Adrenal gland (tissue), 19 donors: ENCODE data around the gene EPB41L1. TPM values are rescaled to one million over a fixed set of nuclear protein-coding genes. Genes with fewer than 3 reads are reported as not detected.

ENCODE experiments used
- DNase-seq, 7 donors: peaks; one replicate each; pipeline ENCODE4 v3.0.0-alpha.2; 2019 to 2020
- H3K27ac ChIP-seq, 5 donors: fragments of 200-600 bp; sonication (generic) in 4 of 5; 1 replicate in 3 of 5; 2 replicates in 2 of 5; pipeline versions ENCODE4 v1.5.1 to v1.8.0; 2016 to 2020; ENCODE audit warnings: mild to moderate bottlenecking in 1 of 5
- H3K27me3 ChIP-seq: fragments of 200-600 bp; 2 replicates; pipeline ENCODE4 v1.8.0; 2021
- H3K36me3 ChIP-seq, 2 donors: fragments of 200-600 bp; replicated peaks in 1 of 2; 1 replicate in 1 of 2; 2 replicates in 1 of 2; pipeline versions ENCODE4 v1.5.1 to v1.8.0; 2018 to 2022
- H3K4me1 ChIP-seq, 2 donors: fragments of 200-600 bp; replicated peaks in 1 of 2; 1 replicate in 1 of 2; 2 replicates in 1 of 2; pipeline versions ENCODE4 v1.5.1 to v1.8.0; 2018 to 2021
- H3K4me3 ChIP-seq, 4 donors: fragments of 200-600 bp; sonication (generic) in 3 of 4; one replicate each; pipeline ENCODE4 v1.5.1; 2016 to 2018
- H3K9me3 ChIP-seq, 3 donors: fragments of 200-600 bp; sonication (generic) in 1 of 3; replicated peaks in 1 of 3; 1 replicate in 2 of 3; 2 replicates in 1 of 3; pipeline versions ENCODE4 v1.5.1 to v1.8.0; 2016 to 2021
- POLR2A ChIP-seq, 2 donors: fragments of 450-650 bp; IDR thresholded peaks; one replicate each; pipeline ENCODE4 v1.6.1; 2017; ENCODE audit warnings: antibody characterized with exemption in 2 of 2, mild to moderate bottlenecking in 2 of 2, moderate library complexity in 1 of 2
- WGBS, 4 donors: extraction: QIAGEN DNeasy Blood & Tissue Kit in 2 of 4; methylation state at CpG; one replicate each; pipeline versions ENCODE4 v1.1.5 to v1.1.7; 2013 to 2017; 5-methylcytosine and 5-hydroxymethylcytosine counted together
- intact Hi-C, 2 donors: fragments of 100-400 bp; cut with DNase I; formaldehyde crosslinking; loops; one replicate each; pipeline versions ENCODE4 v1.14.1 to v1.15.0; 2022 to 2023
- long read RNA-seq, 10 donors: library from polyadenylated mRNA in 3 of 10; unstranded in 2 of 10; stranded (forward) in 1 of 10; transcript quantifications; one replicate each; pipeline ENCODE4 v2.0.0 and lab custom pipeline, GENCODE V29; 2021 to 2026
- polyA plus RNA-seq, 3 donors: library from polyadenylated mRNA; stranded (reverse); fragments of 200-250 nt in 2 of 3; fragments of 350-450 nt in 1 of 3; fragmentation: Illumina TruSeq in 1 of 3; extraction: RNeasy Lipid Tissue Mini Kit (QIAGEN cat#74804) in 1 of 3; gene quantifications; one replicate each; pipeline ENCODE4 v1.2.3, GENCODE V29; 2013 to 2014
- total RNA-seq, 9 donors: library from RNA; depleted of rRNA in 4 of 9; stranded (reverse); fragments of >200 nt in 4 of 9; fragments of 120-200 nt in 1 of 9; fragmentation: NEBNext Ultra II Directional in 1 of 9; extraction: Animal tissue kit (Norgen Biotek cat#: 25700) in 1 of 9; gene quantifications; one replicate each; pipeline versions ENCODE4 v1.1.0 to v1.2.4, GENCODE V29; 2013 to 2023
- TF ChIP-seq, protein P1 (sequence below), 6 experiments: fragments of 450-650 bp in 4 of 6; fragments of 200-600 bp in 2 of 6; sonication (generic) in 1 of 6; IDR thresholded peaks; 1 replicate in 5 of 6; 2 replicates in 1 of 6; pipeline versions ENCODE4 v1.5.1 to v1.8.0; 2016 to 2021; ENCODE audit warnings: antibody characterized with exemption in 6 of 6, mild to moderate bottlenecking in 2 of 6, moderate library complexity in 1 of 6
- donor health status: healthy with polysubstance abuse.
- donor health status: Bipolar disorder and iron deficiency.
- donor health status: DM: yes; HTN: yes; CAD: no.
- donor health status: DM: no; HTN: no; CAD: no.
- donor health status: DM: no; HTN: no; CAD: no.
- donor health status: DM: yes; HTN: yes; CAD: no.

EPB41L1 gene
- total RNA-seq (100 to 1,000 TPM; 105 to 813 (median 165) TPM), polyA plus RNA-seq (1,000 to 10,000 TPM in 1 of 3 donors, 10 to 100 TPM in 2; 29.8 to 1,154 (median 46.8) TPM)
- long read RNA-seq, donor 1, partial matches to known transcripts = 88 of 89 reads
- long read RNA-seq, donor 1, other reads (novel, unspliced or antisense) = 0 of 89 reads
- long read RNA-seq, donor 2, partial matches to known transcripts = 80 of 81 reads
- long read RNA-seq, donor 2, other reads (novel, unspliced or antisense) = 0 of 81 reads
- long read RNA-seq, donor 3, partial matches to known transcripts = 159 of 160 reads
- long read RNA-seq, donor 3, other reads (novel, unspliced or antisense) = 0 of 160 reads
- long read RNA-seq, donor 4, partial matches to known transcripts = 4 of 8 reads
- long read RNA-seq, donor 4, other reads (novel, unspliced or antisense) = 4 of 8 reads
- long read RNA-seq, donor 5, partial matches to known transcripts = 20 of 70 reads
- long read RNA-seq, donor 5, other reads (novel, unspliced or antisense) = 50 of 70 reads
- long read RNA-seq, donor 6, partial matches to known transcripts = 1 of 6 reads
- long read RNA-seq, donor 6, other reads (novel, unspliced or antisense) = 5 of 6 reads
- long read RNA-seq, donor 7, partial matches to known transcripts = 102 of 102 reads
- long read RNA-seq, donor 7, other reads (novel, unspliced or antisense) = 0 of 102 reads
- long read RNA-seq, donor 8, partial matches to known transcripts = 188 of 208 reads
- long read RNA-seq, donor 8, other reads (novel, unspliced or antisense) = 19 of 208 reads
- long read RNA-seq, donor 9, partial matches to known transcripts = 56 of 56 reads
- long read RNA-seq, donor 9, other reads (novel, unspliced or antisense) = 0 of 56 reads
- long read RNA-seq, donor 10, partial matches to known transcripts = 30 of 30 reads
- long read RNA-seq, donor 10, other reads (novel, unspliced or antisense) = 0 of 30 reads

GRCh38 chr20:36154700-36155628, at the start of gene EPB41L1:
TSS of gene EPB41L1 (plus strand) at chr20:36154740. CDS start at chr20:36173778, 19,038 bp downstream.
- TF ChIP-seq, protein P1, sequence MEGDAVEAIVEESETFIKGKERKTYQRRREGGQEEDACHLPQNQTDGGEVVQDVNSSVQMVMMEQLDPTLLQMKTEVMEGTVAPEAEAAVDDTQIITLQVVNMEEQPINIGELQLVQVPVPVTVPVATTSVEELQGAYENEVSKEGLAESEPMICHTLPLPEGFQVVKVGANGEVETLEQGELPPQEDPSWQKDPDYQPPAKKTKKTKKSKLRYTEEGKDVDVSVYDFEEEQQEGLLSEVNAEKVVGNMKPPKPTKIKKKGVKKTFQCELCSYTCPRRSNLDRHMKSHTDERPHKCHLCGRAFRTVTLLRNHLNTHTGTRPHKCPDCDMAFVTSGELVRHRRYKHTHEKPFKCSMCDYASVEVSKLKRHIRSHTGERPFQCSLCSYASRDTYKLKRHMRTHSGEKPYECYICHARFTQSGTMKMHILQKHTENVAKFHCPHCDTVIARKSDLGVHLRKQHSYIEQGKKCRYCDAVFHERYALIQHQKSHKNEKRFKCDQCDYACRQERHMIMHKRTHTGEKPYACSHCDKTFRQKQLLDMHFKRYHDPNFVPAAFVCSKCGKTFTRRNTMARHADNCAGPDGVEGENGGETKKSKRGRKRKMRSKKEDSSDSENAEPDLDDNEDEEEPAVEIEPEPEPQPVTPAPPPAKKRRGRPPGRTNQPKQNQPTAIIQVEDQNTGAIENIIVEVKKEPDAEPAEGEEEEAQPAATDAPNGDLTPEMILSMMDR (IDR thresholded peaks at IDR 0.05) = no peak
- peak in 1 of 2 donors; percentile 65 for TF ChIP-seq POLR2A (IDR thresholded peaks at IDR 0.05)
- H3K36me3 ChIP-seq = no peaks in the 10 kb centered on the region
- DNase-seq = peak in 5 of 7 donors; percentile 48 to 67 (median 61)
- peaks cover 30 to 76% of the 10 kb centered on the region in 2 donors for H3K4me1 ChIP-seq
- H3K4me3 ChIP-seq = peak within 1 kb of the TSS; percentile 11 to 85 (median 59)
- H3K9me3 ChIP-seq = no peaks in the 10 kb centered on the region
- 7 to 30% (median 17%) methylated on average over 8 to 51 of the region's 51 CpGs for WGBS, 4 donors
- intact Hi-C loops = loop anchor here (5.0 kb wide), 2 partner anchors 37 to 42 kb away; no protein-coding TSS in a partner anchor
- H3K27ac ChIP-seq = peak within 1 kb of the TSS; percentile 66 to 94 (median 86)
- H3K27me3 ChIP-seq = no peaks in the 10 kb centered on the region

DNA sequence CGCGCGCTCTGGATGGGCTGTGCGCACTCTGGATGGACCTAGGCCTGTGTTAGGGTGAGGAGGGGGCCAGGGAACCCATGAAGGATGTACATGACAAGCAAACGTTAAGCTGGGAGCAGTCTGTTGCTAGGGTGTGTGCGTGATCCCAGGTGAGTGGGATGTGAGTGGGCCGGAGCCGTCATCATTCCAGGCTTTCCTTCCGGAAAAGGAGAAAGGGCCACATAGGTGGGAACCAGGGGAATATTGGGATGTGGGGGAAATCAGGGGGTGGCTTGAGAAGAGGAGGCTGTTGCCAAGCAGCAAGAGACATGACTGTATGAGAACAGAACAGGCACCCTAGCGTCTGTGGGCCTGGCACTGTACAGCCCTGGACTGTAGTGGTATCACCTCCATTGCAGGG, 49.7 kb upstream of the EPB41L1 start:
- H3K27ac ChIP-seq = no peak overlapping the region
- no peaks in the 10 kb centered on the region for H3K27me3 ChIP-seq
- no peak overlapping the region for H3K4me3 ChIP-seq
- no peak for DNase-seq
- TF ChIP-seq, protein P1 (IDR thresholded peaks at IDR 0.05) = no peak
- no peak for TF ChIP-seq POLR2A (IDR thresholded peaks at IDR 0.05)
- no peaks in the 10 kb centered on the region for H3K9me3 ChIP-seq
- H3K36me3 ChIP-seq = no peaks in the 10 kb centered on the region
- 91 to 97% (median 93%) methylated on average over 10 of the region's 10 CpGs for WGBS, 4 donors
- intact Hi-C loops = no loop called here
- H3K4me1 ChIP-seq = peaks cover 6 to 12% of the 10 kb centered on the region in 2 donors

- 38 to 83% (median 51%) methylated on average over 1 of the region's 1 CpG for WGBS, 4 donors
- TF ChIP-seq, protein P1 (IDR thresholded peaks at IDR 0.05) = no peak
- TF ChIP-seq POLR2A (IDR thresholded peaks at IDR 0.05) = no peak
- Histone ChIP-seq H3K9me3 (no peaks in the 10 kb centered on the region), H3K36me3 (no peaks in the 10 kb centered on the region), H3K4me1 (peaks cover 6 to 12% of the 10 kb centered on the region in 2 donors), H3K4me3 (no peak overlapping the region), H3K27ac (no peak overlapping the region), H3K27me3 (no peaks in the 10 kb centered on the region)
- DNase-seq = no peak
- intact Hi-C loops = no loop called here
These were observed 48.8 kb upstream of the EPB41L1 start for GRCh38 chr20:36105711-36106226.
